ENCODE measurements around the gene FLOT1.

GRCh38 chr6:30691208-30691847 lies 51.2 kb downstream of the FLOT1 start:
- TF ChIP-seq CTCF (IDR thresholded peaks at IDR 0.05) (no peak), POLR2A (IDR thresholded peaks at IDR 0.05) (no peak)
